HG03097 (cell line): ENCODE measurements around the gene TTC7B.

Experiments
- ATAC-seq: cut with Tn5 transposase; IDR thresholded peaks from one replicate; pipeline ENCODE4 v1.9.1; 2021; ENCODE audit not compliant: unreplicated experiment, low FRiP score

The TTC7B gene

DNA sequence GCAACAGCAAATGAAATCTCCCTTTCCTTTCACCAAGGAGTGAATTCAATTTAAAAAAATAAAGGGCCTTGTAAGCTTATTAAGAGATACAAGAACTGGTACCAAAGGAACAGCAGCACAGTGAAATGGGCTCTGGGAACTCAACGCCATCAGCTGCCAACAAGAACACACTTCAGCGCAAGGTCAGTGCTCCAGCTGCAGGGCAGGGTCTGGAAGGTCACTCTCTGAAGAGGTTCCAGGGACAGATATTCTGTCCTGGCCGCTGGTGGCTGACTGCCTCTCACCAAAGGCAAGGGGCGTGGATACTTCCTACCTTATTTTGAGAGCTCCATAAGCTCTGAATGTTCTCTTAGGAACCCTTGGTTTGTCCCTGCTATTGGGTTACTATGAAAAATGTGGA lies 232.8 kb downstream of the TTC7B start:
- ATAC-seq: no peak

DNA sequence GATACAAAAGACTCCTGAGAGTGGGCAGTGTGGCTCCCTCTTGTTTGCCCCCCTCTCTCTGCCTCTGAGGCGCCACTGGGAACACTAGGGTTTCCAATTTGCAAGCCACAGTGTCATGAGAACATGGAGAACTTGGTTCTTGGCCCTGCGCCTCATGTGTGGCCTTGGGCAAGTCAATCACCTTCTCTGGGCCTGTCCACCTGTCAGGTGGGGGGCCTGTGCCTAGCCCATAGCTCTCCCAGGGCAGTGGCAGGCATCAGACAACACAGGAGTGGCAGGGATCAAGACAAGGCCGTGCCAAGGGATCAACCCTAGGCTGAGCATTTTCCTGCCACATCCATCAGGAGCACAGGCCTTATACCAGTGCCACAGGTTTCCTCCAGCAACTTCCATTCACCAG lies 234.1 kb downstream of the TTC7B start:
- ATAC-seq: no peak

DNA sequence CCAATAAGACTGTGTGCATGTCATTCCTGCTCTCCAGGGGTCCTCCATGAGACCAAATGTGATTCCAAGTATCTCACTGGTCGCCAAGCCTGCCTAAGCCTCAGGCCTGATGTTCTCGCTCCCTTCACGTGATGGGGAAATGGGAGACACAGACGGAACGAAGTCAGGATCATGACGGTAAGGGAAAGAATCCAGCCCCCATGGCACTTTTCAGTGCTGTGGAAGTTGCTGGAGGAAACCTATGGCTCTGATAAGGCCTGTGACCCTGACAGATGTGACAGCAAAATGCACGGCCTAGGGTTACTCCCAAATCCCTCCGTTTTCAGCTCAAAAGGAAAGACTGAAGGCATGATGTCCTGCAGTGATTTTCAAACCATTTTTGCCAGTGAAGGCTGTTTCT lies 234.5 kb downstream of the TTC7B start:
- no peak for ATAC-seq

DNA sequence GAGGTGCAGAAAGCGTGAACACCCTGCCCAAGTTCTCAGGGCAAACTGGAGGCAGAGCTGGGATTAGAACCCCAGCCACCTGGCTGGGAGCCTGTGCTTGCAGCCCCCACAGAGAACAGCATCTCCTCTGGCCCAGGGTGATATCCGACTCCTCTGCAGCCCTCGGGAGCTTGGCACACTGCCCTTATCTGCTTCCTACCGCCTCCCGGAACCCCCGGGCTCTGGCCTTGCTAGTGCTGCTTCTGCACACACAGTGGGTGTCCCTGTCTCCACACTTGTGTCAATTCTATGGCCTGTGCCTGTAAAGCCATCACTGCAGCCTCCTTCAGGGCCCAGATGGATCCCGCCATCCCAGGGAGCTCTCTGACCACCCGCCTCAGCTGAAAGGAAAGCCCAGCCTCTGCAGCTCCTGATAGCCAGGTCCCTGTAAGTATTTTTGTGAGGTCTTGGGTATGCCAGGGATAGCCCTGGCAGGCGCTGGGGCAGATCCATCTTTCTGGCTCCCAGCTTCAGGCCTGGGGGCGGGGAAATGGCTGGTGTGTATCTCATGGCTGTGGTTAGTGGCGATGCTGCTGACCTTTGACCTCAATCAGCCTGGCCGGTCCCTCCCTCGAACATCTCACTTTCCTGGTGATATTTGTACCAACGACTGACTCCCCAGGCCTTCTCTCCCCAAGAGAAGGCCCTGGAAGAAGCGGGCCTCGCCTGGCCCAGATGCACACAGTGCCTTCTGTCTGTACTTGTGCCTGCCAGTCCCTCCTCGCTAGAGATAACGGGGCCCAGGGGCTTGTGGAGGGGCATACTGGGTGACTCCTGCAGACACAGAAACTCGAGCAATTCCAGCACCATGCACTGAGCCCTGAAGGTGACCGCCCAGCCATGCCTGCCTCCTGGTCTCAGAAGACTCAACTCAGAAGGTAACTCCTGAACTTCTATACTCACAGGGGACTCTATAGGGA lies 235.6 kb downstream of the TTC7B start:
- ATAC-seq: no peak

DNA sequence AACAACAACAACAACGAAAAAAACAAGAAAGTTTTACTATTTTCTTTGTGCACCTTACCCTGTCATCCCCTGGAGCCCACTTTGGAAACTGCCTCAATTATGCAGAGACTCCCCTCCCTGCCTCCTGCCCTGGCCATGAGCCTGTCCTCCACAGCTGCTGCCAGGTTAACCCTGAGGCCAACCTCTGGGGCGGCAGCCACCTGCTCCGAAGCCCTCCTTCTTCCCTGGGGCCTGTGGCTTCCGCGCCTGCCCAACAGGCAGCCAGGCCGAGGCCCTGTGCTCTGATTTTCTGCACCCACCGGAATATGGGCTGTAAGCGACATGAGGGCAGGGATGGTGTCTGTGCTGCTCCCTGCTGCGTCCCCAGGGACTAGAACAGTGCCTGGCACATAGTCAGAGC lies 236.4 kb downstream of the TTC7B start:
- ATAC-seq: no peak

DNA sequence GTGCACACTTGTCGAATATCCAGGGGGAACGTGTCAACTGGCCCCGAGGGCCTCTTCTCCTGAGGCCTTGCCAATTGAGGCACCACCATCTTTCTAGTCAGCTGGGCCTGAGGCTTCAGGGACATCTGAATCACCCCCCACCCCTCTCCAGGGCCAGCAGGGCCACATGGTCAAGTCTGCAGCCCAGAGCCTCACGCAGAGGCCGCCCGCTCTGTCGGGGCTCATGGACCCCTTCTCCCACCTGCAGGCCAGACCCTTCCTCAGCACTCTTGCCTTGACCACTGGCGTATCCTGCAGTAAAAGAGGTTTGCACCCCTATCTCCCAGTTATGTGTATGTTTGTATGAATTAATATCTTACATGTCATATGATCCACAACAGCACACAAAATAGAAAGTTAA lies 237.1 kb downstream of the TTC7B start:
- no peak for ATAC-seq

DNA sequence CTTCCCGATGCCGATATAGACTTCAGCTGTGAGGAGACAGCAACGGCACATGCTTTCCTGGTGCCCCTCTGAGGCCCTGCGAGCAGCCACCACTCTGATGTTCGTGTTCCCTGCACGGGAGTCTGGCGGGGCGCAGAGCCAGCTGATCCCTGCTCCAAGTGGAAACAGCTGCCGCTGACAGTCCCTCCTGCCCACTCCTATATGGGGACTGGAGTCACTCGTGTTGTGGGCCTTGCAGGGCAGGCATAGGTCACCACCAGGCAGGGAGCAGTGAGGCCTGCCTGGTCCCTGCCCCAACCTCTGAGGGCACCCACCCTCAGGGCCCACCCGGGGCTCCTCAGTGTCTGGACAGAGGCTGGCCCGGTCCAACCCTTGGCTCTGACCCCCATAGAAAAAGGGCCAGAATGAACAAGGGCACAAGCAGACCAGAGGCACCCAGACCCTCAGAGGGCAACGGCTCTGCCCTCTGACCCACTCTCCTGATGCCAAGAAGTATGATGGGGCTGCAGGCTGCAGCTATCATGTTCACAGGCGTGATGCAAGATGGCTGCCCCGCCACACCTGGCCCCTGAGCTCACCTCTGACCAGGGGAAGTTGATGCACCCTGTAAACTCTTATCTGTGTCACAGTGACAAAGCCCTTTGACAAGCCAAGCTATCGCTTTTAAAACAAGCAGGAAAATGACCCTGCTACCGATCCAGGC lies 237.8 kb downstream of the TTC7B start:
- no peak for ATAC-seq

DNA sequence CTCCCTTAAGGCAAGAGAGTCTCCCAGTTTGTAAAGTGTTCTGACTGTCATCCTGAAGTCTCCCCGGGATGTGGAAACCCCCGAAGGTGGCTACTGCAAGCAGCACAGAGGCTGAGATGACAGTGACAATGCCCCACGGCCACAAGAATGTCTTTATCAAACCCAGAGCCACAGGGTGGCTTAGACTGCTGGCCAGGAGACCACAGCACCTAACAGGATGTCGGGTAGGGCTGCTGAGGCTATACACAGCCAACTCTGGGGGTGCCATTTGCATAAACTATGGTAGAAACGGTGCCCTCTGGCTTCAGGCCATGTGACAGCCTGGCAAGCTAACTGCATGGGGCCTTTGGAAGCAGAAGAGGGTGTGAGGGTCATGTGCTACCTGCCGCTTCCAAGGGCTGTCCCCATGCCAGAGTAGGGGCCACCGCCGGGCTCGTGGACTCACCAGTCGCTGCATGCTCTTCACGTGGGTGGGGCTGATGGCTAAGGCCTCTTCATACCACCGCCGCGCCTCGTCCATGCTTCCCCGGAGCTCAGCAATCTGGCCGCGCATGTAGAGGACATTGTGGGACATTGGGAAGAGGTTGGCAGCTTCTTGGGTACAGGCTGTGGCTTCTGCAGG lies 238.5 kb downstream of the TTC7B start:
- ATAC-seq: no peak

DNA sequence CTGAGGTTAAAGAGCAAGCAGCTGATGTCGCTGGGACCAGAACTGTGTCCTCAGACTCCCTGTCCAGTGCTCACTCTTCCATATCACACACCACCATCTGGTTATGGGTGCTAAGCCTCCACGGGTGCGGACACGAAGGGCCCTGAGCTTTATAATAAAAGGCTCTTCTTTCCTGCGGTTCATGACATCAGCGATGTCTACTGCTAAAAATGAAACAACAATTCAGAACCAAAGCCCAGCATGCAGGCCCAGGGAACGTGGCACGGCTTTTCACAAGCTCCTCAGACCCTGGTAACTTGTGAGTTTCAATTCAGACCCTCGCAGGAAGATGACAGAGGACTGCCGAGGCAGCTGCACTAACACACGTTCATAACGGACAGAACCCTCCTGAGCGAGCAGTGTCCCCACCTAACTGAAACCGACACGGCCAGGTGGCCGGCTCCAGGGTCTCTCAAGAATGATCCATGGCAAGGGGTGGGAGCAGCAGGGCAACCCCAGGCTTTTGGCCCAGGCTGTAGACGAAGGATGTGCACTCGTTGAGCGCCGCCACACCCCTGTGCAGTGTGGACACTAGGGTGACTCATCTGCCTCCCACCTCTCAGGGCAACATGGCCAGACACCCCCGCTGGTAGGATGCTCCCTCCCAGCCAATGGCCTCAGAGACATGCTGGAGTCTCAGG lies 239.1 kb downstream of the TTC7B start:
- ATAC-seq: no peak

DNA sequence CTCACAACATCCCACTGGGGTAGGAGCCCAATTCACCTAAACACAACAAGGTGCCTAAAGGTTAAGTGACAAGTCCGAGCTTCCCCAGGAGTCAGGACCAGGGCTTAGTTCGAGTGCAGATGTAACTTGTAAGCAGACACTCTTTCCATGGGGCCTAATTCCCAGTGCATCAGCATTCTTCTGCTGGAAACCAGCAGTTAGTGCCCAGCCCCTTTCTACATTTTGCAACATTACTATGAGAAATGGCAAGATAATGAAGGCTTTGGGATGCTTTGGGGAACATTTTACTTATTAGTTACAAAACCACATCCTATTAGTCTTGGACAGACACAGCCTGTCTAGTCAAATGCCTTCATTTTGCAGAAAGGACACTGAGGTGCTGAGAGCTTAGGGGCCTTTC lies 239.6 kb downstream of the TTC7B start:
- ATAC-seq: no peak

DNA sequence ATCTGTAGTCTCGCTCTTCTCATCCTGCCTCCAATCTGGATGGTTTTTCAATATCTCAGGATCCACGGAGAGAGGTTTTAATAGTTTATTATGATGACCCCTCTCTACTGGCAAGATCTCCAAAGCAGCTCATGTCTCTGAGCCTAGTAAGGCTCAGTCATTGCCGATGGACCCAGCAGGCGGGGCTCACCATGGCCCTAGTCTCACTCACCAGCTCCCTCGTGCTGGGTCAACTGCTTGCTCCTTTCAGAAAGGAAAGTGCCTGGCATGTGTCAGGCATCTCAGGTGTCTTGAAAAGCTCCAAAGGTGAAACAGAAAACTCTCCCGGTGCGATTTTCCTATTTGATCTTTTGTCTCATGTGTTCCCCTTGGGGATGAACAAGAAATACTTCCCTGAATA lies 240.4 kb downstream of the TTC7B start:
- no peak for ATAC-seq

DNA sequence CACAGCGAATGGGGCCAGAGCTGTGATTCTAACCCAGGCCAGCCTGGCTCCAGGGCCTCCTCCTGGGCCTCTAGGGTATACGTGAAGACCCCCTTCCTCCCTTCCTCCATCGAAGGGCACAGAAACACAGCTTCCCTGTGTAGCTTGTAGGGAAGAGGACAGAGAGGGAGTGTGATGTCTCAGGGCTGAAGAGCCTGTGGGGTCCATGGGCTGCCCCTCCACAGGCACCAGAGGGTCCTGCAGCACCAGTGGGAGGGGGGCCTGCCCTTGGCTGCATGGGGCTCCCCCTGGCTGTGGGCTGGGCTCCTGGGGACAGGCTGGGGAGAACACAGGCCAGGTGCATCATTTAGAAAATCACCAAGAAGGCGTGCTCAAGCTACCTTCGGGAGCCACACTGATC lies 240.9 kb downstream of the TTC7B start:
- ATAC-seq: no peak

DNA sequence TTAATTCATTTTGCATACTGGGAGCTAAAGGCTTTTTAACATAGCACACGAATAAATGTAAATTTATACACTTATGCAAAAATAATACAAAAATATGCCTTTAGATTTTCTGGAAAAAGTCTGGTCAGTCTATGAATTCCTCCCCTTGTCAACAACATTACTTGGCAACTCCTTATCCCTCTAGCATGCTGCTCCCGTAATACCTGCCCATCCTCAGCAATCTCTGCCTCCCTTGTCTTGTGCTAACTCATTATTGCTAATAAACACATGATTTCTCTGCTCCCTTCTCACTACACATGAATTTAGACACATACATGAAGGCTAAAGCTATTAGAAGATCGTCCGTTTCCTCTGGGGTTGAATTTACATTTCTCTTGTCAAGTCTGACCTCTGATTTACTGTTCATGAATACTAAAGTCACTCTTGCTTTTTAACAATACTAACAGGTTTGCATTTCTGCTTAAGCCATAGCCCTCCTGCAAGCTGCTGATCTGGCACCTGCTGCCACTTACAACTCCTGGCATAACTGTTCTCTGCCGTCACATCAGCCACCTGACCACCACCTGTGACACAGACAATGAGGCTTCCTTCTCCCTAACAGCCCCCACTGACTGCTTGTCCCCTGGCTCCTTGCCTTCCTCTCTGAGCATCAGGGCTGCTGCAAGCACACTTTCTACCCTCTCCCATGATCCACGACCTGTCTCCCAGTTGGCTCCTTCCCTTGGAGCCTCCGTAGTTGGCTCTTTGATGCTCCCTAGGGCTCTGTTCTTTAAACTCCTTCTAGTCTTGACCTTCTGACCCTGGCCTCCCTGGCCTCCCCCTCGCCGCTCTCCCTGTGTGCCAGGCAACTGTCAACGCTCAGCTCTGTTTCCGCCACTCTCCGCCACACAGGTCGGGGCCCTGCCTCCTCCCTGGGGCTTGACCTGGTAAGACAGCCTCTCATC lies 241.8 kb downstream of the TTC7B start:
- no peak for ATAC-seq

DNA sequence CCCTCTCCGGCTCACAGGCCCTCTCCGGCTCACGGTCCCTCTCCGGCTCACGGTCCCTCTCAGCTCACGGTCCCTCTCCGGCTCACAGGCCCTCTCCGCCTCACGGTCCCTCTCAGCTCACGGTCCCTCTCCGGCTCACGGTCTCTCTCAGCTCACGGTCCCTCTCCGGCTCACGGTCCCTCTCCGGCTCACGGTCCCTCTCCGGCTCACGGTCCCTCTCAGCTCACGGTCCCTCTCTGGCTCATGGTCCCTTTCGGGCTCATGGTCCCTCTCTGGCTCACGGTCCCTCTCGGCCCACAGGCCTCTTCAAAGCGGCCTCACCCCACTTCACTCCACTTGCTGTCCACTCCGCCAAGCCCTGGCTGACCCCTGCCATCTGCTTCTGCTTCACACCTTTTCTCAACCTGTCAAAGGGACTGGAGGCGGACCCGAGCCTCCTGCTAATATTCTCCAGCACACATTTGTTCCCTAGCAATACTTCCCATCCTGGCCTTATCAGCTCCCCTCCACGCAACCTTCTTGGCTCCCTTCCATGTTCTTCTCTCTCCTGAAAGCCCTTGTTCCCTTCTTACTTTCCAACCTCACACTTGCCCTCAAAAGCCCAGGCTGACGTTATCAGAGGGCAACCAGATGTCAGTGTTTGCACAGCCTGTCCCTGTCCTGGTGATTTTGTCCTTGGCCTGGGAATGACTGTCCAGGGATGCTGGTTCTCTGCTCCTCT lies 242.7 kb downstream of the TTC7B start:
- no peak for ATAC-seq

DNA sequence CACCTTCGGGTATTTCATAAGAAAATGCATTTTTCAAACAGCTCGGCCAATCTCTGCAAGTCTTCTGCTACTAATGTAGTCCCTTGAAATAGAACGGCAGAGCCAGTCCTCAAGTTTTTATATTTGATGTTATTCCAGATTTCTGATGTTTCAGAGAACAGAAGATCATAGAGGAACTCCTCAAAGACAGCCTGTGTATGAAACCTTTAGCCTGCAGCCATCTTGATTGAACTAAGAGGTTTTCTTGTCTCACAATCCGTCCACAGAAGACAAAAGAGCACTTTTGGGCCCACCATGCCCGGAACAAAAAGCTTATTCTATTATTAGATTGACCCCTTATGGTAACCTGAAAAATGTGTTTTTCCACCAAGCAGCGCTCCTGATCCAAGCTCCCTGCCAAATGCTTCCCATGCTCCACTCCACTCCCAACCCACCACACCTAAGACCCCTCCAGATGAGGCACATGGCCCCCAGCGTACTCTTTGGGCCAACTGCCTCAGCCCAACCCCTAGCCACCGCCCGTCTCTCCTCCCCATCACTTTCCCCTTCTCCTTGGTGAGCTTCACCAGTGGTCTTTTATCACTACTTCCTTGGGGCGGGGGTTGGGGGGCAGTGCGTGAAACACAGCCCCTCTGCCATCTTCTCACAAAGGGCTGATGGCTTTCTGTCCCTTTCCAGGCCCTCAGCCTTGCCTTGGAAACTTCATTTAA lies 243.6 kb downstream of the TTC7B start:
- ATAC-seq: no peak

DNA sequence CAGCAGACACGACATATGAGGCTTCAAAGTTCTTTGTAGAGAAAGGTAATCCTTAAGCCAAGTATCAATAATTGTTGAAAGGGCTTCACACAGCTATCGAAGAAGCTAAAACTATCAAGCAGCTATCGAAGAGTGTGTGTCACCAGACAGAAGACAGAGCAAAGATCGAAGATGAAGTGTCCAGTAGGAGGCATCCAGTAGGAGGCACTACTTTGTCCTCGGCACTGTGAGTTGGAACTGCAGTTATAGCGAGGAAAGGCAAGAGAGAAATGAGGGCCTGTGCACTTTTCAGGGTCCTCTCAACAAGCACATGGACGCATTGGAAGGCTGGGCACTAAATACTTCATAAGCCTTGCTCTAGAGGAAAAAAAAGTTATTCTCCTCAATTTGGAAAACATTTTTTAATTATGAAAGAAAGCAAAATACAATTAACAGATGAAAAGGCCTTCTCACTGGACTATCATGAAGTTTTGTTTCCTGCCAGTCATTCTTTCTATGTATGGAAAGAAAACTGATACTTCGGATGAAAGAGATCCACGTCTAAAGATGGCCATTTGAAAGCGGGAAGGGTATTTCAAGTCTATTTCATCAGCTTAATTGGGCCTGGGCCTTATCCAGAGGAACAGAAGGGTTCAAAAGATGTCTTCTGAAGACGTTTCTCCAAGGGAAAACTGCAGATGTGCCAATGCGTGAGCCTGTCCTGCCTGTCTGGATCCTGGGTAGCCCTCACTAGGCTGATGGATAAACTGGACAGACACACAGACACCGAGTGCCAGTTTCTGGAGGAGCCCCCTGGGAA lies 244.9 kb downstream of the TTC7B start:
- no peak for ATAC-seq

DNA sequence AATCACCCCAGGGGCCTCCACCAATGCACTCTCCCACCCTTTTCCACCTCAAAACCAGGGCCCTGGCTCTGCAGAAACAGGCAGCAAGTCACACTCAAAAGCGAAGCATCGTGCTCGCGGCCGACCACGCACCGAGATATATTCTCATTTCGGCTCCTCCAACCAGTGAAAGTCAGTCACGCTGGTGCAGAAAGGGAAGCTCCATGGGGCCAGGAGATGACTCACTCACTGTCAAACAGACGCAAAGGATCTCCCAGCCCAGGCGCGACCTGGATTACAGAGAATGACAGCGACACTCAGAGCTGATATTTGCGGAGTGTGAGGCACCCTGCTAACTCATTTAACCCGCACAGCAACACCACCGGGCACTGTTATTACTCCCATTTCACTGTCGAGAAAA lies 245.8 kb downstream of the TTC7B start:
- no peak for ATAC-seq
